HG03045 (cell line): ENCODE results near the gene PCSK5.

Experiments used
- ATAC-seq: cut with Tn5 transposase; IDR thresholded peaks from one replicate; pipeline ENCODE4 v1.9.1; 2021; ENCODE audit warnings: mild to moderate bottlenecking, moderate library complexity; ENCODE audit not compliant: unreplicated experiment

PCSK5 gene

DNA sequence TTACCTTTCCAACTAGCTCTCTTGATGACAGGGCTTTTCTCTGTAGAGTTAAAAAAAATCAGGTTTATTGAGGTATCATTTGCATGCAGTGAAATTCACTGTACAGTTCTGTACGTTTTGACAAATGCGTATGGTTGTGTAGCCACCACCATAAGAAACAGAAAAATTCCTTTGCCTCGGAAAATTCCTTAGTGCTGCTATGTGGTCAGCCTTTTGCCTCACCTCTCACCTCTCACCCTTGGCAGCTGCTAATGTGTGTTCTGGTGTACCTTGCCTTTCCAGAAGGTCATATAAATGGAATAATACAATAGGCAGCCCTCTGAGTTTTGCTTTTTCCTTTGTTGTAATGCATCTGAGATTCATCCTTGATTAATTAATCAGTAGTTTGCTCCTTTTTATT lies 28.4 kb downstream of the PCSK5 start:
- ATAC-seq: no peak

GRCh38 chr9:75921391-75922127 lies 31.1 kb downstream of the PCSK5 start:
- ATAC-seq: no peak

DNA sequence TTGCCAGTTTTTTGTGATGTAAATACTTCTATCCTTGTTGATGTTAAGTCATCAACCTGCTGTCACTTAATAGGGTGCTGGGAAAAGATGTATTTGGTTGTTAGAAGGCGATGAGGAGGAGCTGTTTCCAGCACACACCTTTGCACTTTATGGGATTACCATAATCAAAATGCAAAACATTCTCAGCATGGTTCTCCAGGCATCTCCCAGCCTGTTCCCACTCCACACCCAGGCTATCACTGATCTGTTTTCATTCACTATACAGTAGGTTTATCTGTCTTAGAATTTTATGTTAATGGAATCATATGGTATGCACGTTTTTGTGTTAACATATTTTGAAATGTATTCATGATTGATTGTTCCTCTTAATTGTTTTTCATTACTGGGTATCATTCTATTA lies 35.9 kb downstream of the PCSK5 start:
- no peak for ATAC-seq

GRCh38 chr9:75927356-75927755 lies 36.9 kb downstream of the PCSK5 start:
- no peak for ATAC-seq

DNA sequence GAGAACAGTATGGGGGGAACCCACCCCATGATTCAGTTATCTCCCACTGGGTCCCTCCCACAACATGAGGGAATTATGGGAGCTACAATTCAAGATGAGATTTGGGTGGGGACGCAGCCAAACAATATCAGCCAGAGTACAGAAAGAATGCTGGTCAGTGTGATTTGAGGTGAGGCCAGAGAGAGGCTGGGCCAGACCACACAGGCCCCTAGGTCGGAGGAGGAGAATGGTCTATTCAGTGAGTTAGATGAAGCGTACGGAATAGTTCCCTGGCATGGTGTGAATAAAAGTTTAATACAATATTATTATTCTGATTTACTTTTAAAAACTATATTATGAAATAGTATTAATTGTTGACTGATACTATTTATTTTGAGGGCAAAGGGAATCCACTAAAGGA lies 39.7 kb downstream of the PCSK5 start:
- no peak for ATAC-seq

DNA sequence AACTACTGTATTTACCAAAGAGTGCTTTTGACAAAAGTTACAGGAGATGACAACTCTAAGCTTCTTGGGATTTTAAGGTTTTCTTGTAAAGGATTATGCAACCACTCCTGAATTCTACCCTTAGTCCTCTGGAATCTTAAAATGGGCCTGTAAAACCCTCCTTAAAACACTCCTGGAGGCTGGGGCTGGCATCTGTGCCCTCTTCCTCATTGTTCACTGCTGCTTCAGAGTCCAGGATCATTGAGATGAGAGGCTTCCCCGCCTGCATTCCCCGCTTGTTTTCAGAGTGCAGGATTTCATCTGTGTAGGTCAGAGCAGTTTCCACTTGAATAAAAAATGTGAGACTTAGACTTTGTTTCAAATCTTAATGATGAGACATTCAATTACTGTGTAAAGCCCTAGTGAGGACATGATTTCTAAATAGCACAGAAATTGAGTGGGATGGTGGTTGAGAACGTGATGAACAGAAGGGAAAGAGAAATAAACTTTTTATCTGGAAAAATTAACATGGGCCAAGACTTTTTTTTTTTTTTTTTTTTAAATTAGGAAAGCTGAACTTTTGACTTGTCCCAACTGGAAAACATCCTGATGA lies 40.4 kb downstream of the PCSK5 start:
- no peak for ATAC-seq

DNA sequence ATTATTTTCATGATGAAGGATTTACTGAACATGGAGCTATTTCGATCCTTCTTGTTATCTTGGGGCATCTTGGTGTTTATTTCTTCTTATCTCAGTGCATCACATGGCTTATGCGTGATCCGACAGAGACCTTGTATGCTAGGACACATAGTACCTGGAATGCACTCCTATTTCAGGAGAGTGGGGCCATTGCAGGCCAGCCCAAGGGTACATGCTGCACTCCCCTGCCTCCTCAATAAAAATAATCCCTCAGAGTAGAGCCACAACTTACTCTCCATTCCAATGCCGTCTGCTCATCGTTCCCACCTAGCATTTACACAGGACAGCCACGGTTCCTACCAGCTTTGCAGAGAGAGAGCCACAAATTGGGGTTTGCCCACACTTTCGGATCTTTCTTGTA lies 43.5 kb downstream of the PCSK5 start:
- ATAC-seq: no peak

DNA sequence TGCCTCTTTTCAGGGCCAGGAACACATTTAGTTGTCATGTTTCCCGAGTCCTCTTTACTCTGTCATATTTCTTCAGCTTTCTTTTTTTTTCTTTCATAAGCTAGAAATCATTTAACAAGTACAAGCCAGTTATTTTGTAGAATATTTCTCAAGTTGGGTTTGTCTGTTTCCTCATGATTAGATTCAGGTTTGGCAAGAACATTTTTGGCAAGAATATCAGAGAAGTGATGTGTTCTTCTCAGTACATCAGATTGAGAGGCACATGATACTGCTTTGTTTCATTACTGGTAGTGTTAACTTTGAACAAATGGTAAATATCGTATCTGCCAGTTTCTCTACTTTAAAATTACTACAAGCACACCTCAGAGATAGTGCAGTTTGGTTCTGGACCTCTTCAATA lies 45.1 kb downstream of the PCSK5 start:
- ATAC-seq: no peak

- ATAC-seq: no peak
Observed at GRCh38 chr9:75937521-75938258, 47.2 kb downstream of the PCSK5 start.

DNA sequence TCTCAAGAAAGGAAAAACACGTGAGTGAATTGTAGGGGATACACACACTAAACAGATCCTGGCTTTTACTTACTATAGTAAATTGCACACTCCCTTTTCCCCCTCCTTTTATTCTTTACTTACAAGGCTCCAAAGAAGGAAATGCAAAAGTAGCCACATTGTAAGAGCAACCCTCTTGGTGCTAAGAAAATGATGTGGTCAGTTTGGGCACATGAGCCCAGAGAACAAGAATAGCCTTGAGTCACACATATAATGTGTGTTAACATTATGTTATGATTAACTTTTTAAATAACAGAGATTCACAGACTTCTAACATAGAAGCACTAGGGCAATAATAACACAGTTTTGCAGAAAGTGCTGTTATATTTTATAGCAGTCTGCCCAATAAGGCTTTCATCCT lies 48.5 kb downstream of the PCSK5 start:
- no peak for ATAC-seq

- no peak for ATAC-seq
Observed at GRCh38 chr9:75939536-75940111, 49.2 kb downstream of the PCSK5 start.

- ATAC-seq: no peak
Observed at GRCh38 chr9:75941066-75941465, 50.6 kb downstream of the PCSK5 start.

GRCh38 chr9:75941577-75942311 lies 51.3 kb downstream of the PCSK5 start:
- no peak for ATAC-seq

- no peak for ATAC-seq
Observed at GRCh38 chr9:75946766-75947165, 56.3 kb downstream of the PCSK5 start.

GRCh38 chr9:75947233-75947632 lies 56.8 kb downstream of the PCSK5 start:
- no peak for ATAC-seq

DNA sequence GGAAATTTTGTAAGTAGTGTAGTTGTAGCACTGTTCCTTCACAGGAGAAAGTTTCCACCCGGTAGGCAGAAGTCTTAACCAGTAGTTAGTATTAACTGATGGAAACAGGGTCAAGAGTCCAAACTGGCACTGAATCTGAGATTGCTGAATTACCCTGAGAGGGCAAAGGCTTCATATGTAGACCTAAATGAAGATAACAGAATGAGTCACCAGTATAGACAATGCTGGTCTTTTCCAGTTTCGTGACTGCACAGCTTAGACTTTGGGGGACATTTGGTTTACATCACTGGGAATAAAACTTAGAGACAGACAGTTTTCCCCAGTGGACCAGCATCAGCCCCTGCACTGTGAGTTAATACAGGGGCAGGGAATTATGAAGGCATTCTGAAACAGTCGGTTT lies 60.5 kb downstream of the PCSK5 start:
- ATAC-seq: no peak

DNA sequence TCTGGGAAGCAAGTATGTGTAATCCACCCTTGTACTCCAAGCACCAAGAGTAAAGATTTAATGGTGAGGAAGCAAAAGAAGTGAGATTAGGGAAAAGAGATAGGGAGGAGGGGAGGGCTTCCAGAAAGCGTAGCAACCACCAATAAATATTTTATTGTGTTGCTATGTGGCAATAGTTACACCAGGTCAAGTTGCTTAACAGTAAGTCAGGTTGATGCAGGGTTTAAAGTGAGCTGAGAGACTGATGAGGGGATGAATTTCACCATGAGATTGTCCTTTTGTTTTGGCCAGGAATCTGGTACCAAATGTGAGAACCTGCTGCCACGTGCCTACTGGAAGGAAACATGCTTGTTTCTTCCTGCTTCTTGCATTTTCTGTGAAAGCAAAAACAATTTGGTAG lies 62.7 kb downstream of the PCSK5 start:
- ATAC-seq: no peak

DNA sequence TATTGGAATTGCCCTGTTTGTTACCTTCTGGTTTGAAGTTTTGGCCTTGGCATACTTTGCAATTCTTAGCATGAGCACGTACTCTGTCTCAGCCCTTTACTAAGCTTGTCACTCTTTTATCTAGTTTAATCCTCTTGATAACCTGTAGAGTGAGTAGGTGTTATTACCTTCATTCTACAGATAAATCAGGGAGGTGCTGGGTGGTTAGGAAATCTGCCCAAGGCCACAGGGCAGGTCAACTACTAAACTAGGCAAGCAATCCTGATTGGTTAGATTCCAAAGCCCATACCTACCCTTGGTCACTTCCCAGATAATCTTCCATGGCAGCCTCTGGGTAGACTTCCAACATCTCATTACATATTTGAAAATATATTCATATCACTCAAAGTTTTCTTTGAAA lies 65.7 kb downstream of the PCSK5 start:
- no peak for ATAC-seq

DNA sequence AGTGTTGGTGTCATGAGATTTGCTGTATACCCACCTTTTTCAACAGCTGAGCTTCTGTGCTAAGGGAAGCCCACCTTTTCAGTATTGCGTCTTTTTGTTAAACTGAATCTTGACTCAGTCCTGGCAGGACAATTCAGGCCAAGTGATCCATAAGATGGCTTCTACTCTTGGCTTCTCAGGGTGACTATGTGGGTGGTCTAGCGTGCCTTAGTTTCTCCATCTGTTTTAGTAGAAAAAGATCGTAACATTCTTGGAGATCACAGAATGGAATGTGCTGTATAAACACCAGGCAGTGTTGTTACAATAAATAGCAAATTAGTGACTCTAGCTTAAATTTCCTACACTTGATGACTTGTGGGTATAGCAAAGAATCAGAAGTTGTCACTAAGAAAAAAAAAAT lies 66.6 kb downstream of the PCSK5 start:
- ATAC-seq: no peak

DNA sequence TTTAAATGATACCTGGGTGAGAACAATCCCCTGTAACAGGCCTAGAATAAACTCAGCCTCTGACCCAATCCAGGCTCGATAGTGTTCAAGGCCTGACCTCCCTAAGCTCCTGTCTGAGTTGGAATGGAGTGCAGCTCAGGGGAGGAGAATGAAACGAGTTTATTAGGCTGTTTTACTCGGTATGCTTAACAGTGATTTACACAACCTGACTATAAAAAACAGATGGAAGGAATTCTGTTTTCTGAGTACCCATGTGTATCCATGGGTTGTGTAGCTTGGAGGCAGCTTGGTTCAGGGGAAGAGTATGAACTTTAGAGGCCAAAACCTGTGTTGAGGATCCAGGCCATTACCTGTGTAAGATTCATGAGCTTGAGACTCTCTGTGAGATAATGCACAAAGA lies 67.8 kb downstream of the PCSK5 start:
- ATAC-seq: no peak

DNA sequence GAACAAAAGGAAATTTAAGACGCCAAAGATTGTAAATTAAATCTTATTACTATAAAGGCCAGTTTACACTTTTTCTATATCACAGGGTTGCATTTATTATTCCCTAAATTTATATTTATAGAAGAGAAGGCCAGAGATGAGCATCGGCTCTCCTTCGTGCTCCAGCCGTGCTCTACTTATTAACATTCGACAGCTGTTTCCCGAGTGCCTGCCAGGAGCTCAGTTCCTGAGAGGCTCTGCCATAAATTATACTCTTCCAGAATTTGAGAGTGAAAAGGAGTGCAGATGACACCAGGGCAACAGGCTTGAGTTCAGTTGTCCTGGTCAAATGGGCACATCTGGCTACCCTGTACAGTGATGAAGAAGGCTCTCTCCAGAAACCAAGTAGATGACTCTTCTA lies 70.1 kb downstream of the PCSK5 start:
- ATAC-seq: no peak
